Measurements from ENCODE around the gene PPM1J.

Gene PPM1J

GRCh38 chr1:112704934-112705627 is 10.1 kb downstream of the PPM1J start:
- Histone ChIP-seq H3K9me3 (ENCODE audit: insufficient read depth, low read depth, low read length) (no peaks in the 10 kb centered on the region), H3F3A (ENCODE audit: low read depth) (no peaks in the 10 kb centered on the region), H3K4me1 (ENCODE audit: insufficient read depth, low read length, poor library complexity, severe bottlenecking) (peaks cover 51% of the 10 kb centered on the region), H3K9ac (ENCODE audit: low read depth, low read length, poor library complexity, severe bottlenecking) (peak overlapping the region; percentile 86), H3K36me3 (ENCODE audit: insufficient read depth, low read length) (peaks cover 6% of the 10 kb centered on the region; the same call in 1 of the 2 replicates), H3K9me2 (replicated peaks; ENCODE audit: low read depth, low read length) (no peaks in the 10 kb centered on the region), H4K20me1 (ENCODE audit: insufficient read depth, low read length, poor library complexity, severe bottlenecking) (peaks cover 31% of the 10 kb centered on the region), H3K4me2 (ENCODE audit: low read depth, low read length, poor library complexity, severe bottlenecking) (peak overlapping the region; percentile 99), H2AFZ (ENCODE audit: low read length) (no peak overlapping the region), H3K4me3 (ENCODE audit: low read length, poor library complexity, severe bottlenecking) (peak overlapping the region; percentile 80), H3K79me2 (ENCODE audit: insufficient read depth, low read length) (peaks cover 51% of the 10 kb centered on the region), H3K27me3 (ENCODE audit: insufficient read depth, low read length, poor library complexity, severe bottlenecking) (no peaks in the 10 kb centered on the region)
- TF ChIP-seq CTCF (conservative IDR thresholded peaks at IDR 0.05; ENCODE audit: low read length) (no peak), EZH2phosphoT487 (IDR thresholded peaks at IDR 0.05; ENCODE audit: borderline replicate concordance) (no peak)

GRCh38 chr1:112704391-112704933 is 10.7 kb downstream of the PPM1J start:
- no peak overlapping the region for H2AFZ ChIP-seq (ENCODE audit: low read length)
- H3K9me2 ChIP-seq (replicated peaks; ENCODE audit: low read depth, low read length): no peaks in the 10 kb centered on the region
- H3K4me2 ChIP-seq (ENCODE audit: low read depth, low read length, poor library complexity, severe bottlenecking): peak overlapping the region; percentile 99
- peak overlapping the region; percentile 80 for H3K4me3 ChIP-seq (ENCODE audit: low read length, poor library complexity, severe bottlenecking)
- peaks cover 12% of the 10 kb centered on the region; the same call in 1 of the 2 replicates for H3K36me3 ChIP-seq (ENCODE audit: insufficient read depth, low read length)
- no peaks in the 10 kb centered on the region for H3K27me3 ChIP-seq (ENCODE audit: insufficient read depth, low read length, poor library complexity, severe bottlenecking)
- peaks cover 38% of the 10 kb centered on the region for H4K20me1 ChIP-seq (ENCODE audit: insufficient read depth, low read length, poor library complexity, severe bottlenecking)
- no peak for TF ChIP-seq CTCF (conservative IDR thresholded peaks at IDR 0.05; ENCODE audit: low read length)
- TF ChIP-seq EZH2phosphoT487 (IDR thresholded peaks at IDR 0.05; ENCODE audit: borderline replicate concordance): no peak
- peak overlapping the region; percentile 86 for H3K9ac ChIP-seq (ENCODE audit: low read depth, low read length, poor library complexity, severe bottlenecking)
- H3K9me3 ChIP-seq (ENCODE audit: insufficient read depth, low read depth, low read length): no peaks in the 10 kb centered on the region
- peaks cover 58% of the 10 kb centered on the region for H3K4me1 ChIP-seq (ENCODE audit: insufficient read depth, low read length, poor library complexity, severe bottlenecking)
- peaks cover 51% of the 10 kb centered on the region for H3K79me2 ChIP-seq (ENCODE audit: insufficient read depth, low read length)
- H3F3A ChIP-seq (ENCODE audit: low read depth): no peaks in the 10 kb centered on the region

- Histone ChIP-seq H3K4me3 (ENCODE audit: low read length, poor library complexity, severe bottlenecking) (peak overlapping the region; percentile 80), H3K4me2 (ENCODE audit: low read depth, low read length, poor library complexity, severe bottlenecking) (peak overlapping the region; percentile 99), H3F3A (ENCODE audit: low read depth) (no peaks in the 10 kb centered on the region), H3K9me2 (replicated peaks; ENCODE audit: low read depth, low read length) (no peaks in the 10 kb centered on the region), H3K9me3 (ENCODE audit: insufficient read depth, low read depth, low read length) (no peaks in the 10 kb centered on the region), H3K9ac (ENCODE audit: low read depth, low read length, poor library complexity, severe bottlenecking) (peak overlapping the region; percentile 86), H4K20me1 (ENCODE audit: insufficient read depth, low read length, poor library complexity, severe bottlenecking) (peaks cover 38% of the 10 kb centered on the region), H3K79me2 (ENCODE audit: insufficient read depth, low read length) (peaks cover 51% of the 10 kb centered on the region), H2AFZ (ENCODE audit: low read length) (no peak overlapping the region), H3K36me3 (ENCODE audit: insufficient read depth, low read length) (peaks cover 20% of the 10 kb centered on the region; the same call in 1 of the 2 replicates), H3K4me1 (ENCODE audit: insufficient read depth, low read length, poor library complexity, severe bottlenecking) (peaks cover 64% of the 10 kb centered on the region), H3K27me3 (ENCODE audit: insufficient read depth, low read length, poor library complexity, severe bottlenecking) (no peaks in the 10 kb centered on the region)
- TF ChIP-seq EZH2phosphoT487 (IDR thresholded peaks at IDR 0.05; ENCODE audit: borderline replicate concordance) (no peak), CTCF (conservative IDR thresholded peaks at IDR 0.05; ENCODE audit: low read length) (no peak)
Measured at GRCh38 chr1:112703706-112704105, 11.4 kb downstream of the PPM1J start.

Measured in Loucy (cell line).